Measurements from ENCODE around the gene RPS21. TPM values are rescaled to one million over a fixed set of nuclear protein-coding genes. Genes with fewer than 3 reads are reported as not detected.
A peak's percentile ranks its signal among the peaks of the same experiment; 100 is the strongest.

Gene RPS21
- total and polyA plus RNA-seq, 2 of the 13 experiments (the other 11 are each of a cell fraction or from before 2014, with no cell fraction given), result 2,647 to 11,063 TPM

- TF ChIP-seq CEBPZ (IDR thresholded peaks at IDR 0.05; ENCODE audit: low read length) (no peak), PAWR (CRISPR knock-in tag; IDR thresholded peaks at IDR 0.05; ENCODE audit: borderline replicate concordance) (no peak), GPN1 (CRISPR knock-in tag; IDR thresholded peaks at IDR 0.05; ENCODE audit: borderline replicate concordance) (no peak), SATB2 (CRISPR knock-in tag; IDR thresholded peaks at IDR 0.05) (no peak), ZNF619 (CRISPR knock-in tag; IDR thresholded peaks at IDR 0.05) (0 out of 2 replicates have a peak, but pooled peaks have one; percentile 23), E2F5 (CRISPR knock-in tag; conservative IDR thresholded peaks at IDR 0.05) (no peak), HHEX (CRISPR knock-in tag; IDR thresholded peaks at IDR 0.05) (no peak), ZNF33B (CRISPR knock-in tag; IDR thresholded peaks at IDR 0.05) (no peak), FOXO4 (CRISPR knock-in tag; conservative IDR thresholded peaks at IDR 0.05) (no peak), IRF9 (CRISPR knock-in tag; IDR thresholded peaks at IDR 0.05; ENCODE audit: borderline replicate concordance) (no peak), ZFP1 (CRISPR knock-in tag; IDR thresholded peaks at IDR 0.05) (peak; percentile 59; the same call in 1 of the 2 replicates), ZKSCAN1 (IDR thresholded peaks at IDR 0.05; ENCODE audit: low read length) (no peak), ZNF552 (CRISPR knock-in tag; IDR thresholded peaks at IDR 0.05; ENCODE audit: borderline replicate concordance) (0 out of 2 replicates have a peak, but pooled peaks have one; percentile 63), KLF13 (CRISPR knock-in tag; IDR thresholded peaks at IDR 0.05) (no peak), CCDC6 (CRISPR knock-in tag; IDR thresholded peaks at IDR 0.05) (0 out of 2 replicates have a peak, but pooled peaks have one; percentile 62), ZNF468 (CRISPR knock-in tag; IDR thresholded peaks at IDR 0.05) (no peak), ZBTB33 (CRISPR knock-in tag; IDR thresholded peaks at IDR 0.05) (no peak), ZNF282 (IDR thresholded peaks at IDR 0.05; ENCODE audit: partially characterized antibody) (no peak), SMAD3 (CRISPR knock-in tag; IDR thresholded peaks at IDR 0.05) (no peak), ZNF7 (CRISPR knock-in tag; IDR thresholded peaks at IDR 0.05) (no peak), NFYB (CRISPR knock-in tag; IDR thresholded peaks at IDR 0.05) (no peak), TBL1XR1 (IDR thresholded peaks at IDR 0.05; ENCODE audit: borderline replicate concordance, low read length, partially characterized antibody) (peak; percentile 9)
These were observed 17.7 kb upstream of the RPS21 start (continued) for GRCh38 chr20:62368976-62369814.

Data from HepG2 (cell line).